Endodermal cell (in vitro differentiated cells): ENCODE measurements around the gene MBTD1. TPM values are rescaled to one million over a fixed set of nuclear protein-coding genes. Genes with fewer than 3 reads are reported as not detected.

Experiments used
- DNase-seq: peaks from one replicate; pipeline ENCODE4 v3.0.0-alpha.2; 2017
- H3K27ac ChIP-seq: 2 replicates; pipeline ENCODE4 v1.5.1; 2013; ENCODE audit warnings: mild to moderate bottlenecking, low read depth, low read length, moderate library complexity
- H3K27me3 ChIP-seq: 2 replicates; pipeline ENCODE4 v1.6.1; 2013; ENCODE audit warnings: mild to moderate bottlenecking, low read length, moderate library complexity; ENCODE audit not compliant: insufficient read depth, control insufficient read depth, poor library complexity, severe bottlenecking
- H3K36me3 ChIP-seq: 2 replicates; pipeline ENCODE4 v1.7.0; 2013; ENCODE audit warnings: mild to moderate bottlenecking, low read length, moderate library complexity; ENCODE audit not compliant: control insufficient read depth, insufficient read depth
- H3K4me1 ChIP-seq: one replicate; pipeline ENCODE4 v1.7.0; 2013; ENCODE audit warnings: low read length; ENCODE audit not compliant: control insufficient read depth, insufficient read depth
- H3K4me3 ChIP-seq: 2 replicates; pipeline ENCODE4 v1.5.1; 2013; ENCODE audit warnings: mild to moderate bottlenecking, low read length, moderate library complexity
- H3K9ac ChIP-seq: 2 replicates; pipeline ENCODE4 v1.6.1; 2013; ENCODE audit warnings: mild to moderate bottlenecking, low read length, moderate library complexity; ENCODE audit not compliant: poor library complexity, severe bottlenecking; ENCODE audit errors: extremely low read depth
- H3K9me3 ChIP-seq: 2 replicates; pipeline ENCODE4 v1.6.1; 2013; ENCODE audit warnings: mild to moderate bottlenecking, low read length, moderate library complexity; ENCODE audit not compliant: control insufficient read depth
- H3K27ac Mint-ChIP-seq: 2 replicates; pipeline ENCODE4 v1.8.0; 2020; ENCODE audit warnings: mixed read lengths
- H3K27me3 Mint-ChIP-seq: 2 replicates; pipeline ENCODE4 v1.8.0; 2021; ENCODE audit warnings: mild to moderate bottlenecking, mixed read lengths; ENCODE audit not compliant: insufficient read depth
- H3K36me3 Mint-ChIP-seq: 2 replicates; pipeline ENCODE4 v1.8.0; 2020; ENCODE audit warnings: low read depth, mixed read lengths
- H3K4me1 Mint-ChIP-seq: 2 replicates; pipeline ENCODE4 v1.8.0; 2020; ENCODE audit warnings: mixed read lengths
- H3K4me3 Mint-ChIP-seq: 2 replicates; pipeline ENCODE4 v1.8.0; 2020; ENCODE audit warnings: mild to moderate bottlenecking, moderate library complexity, mixed read lengths
- H3K9me3 Mint-ChIP-seq: 2 replicates; pipeline ENCODE4 v1.8.0; 2020; ENCODE audit warnings: mild to moderate bottlenecking, mixed read lengths
- WGBS, 2 experiments: methylation state at CpG; one replicate each; pipeline versions ENCODE4 v1.1.5 to v1.1.7; 2013; ENCODE audit warnings: missing lambda C conversion rate in 2 of 2, mixed read lengths in 1 of 2; ENCODE audit not compliant: insufficient coverage in 1 of 2, insufficient read length in 1 of 2; 5-methylcytosine and 5-hydroxymethylcytosine counted together
- total RNA-seq, 2 donors: library from RNA; stranded (reverse); fragmentation: NEBNext Ultra II Directional in 1 of 2; extraction: Animal tissue kit (Norgen Biotek cat#: 25700) in 1 of 2; gene quantifications; 2 replicates in 1 of 2; 3 replicates in 1 of 2; pipeline ENCODE4 v1.2.1, GENCODE V29; 2021
- TF ChIP-seq, protein P1 (sequence below): fragments of 200-600 bp; sonication (generic); conservative IDR thresholded peaks from 2 replicates; pipeline ENCODE4 v1.5.0; 2021; ENCODE audit warnings: antibody characterized with exemption, mild to moderate bottlenecking

The MBTD1 gene
- total RNA-seq, 2 donors from 2014 or later = 33.6 to 37.7 TPM

- H3K27me3 ChIP-seq = no peaks in the 10 kb centered on the region
- peaks cover 79% of the 10 kb centered on the region for H3K36me3 ChIP-seq
- Mint-ChIP-seq H3K36me3 (peaks cover 48% of the 10 kb centered on the region), H3K9me3 (no peaks in the 10 kb centered on the region), H3K27ac (no peak overlapping the region), H3K4me3 (no peak overlapping the region), H3K4me1 (no peaks in the 10 kb centered on the region), H3K27me3 (no peaks in the 10 kb centered on the region)
- no peak for DNase-seq
- no peak overlapping the region for H3K27ac ChIP-seq
- TF ChIP-seq, protein P1, sequence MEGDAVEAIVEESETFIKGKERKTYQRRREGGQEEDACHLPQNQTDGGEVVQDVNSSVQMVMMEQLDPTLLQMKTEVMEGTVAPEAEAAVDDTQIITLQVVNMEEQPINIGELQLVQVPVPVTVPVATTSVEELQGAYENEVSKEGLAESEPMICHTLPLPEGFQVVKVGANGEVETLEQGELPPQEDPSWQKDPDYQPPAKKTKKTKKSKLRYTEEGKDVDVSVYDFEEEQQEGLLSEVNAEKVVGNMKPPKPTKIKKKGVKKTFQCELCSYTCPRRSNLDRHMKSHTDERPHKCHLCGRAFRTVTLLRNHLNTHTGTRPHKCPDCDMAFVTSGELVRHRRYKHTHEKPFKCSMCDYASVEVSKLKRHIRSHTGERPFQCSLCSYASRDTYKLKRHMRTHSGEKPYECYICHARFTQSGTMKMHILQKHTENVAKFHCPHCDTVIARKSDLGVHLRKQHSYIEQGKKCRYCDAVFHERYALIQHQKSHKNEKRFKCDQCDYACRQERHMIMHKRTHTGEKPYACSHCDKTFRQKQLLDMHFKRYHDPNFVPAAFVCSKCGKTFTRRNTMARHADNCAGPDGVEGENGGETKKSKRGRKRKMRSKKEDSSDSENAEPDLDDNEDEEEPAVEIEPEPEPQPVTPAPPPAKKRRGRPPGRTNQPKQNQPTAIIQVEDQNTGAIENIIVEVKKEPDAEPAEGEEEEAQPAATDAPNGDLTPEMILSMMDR = no peak
- no peaks in the 10 kb centered on the region for H3K9me3 ChIP-seq
- 92 to 100% methylated on average over 2 to 5 of the region's 6 CpGs for WGBS, 2 experiments
- no peaks in the 10 kb centered on the region for H3K4me1 ChIP-seq
- H3K9ac ChIP-seq = no peak overlapping the region
- no peak overlapping the region for H3K4me3 ChIP-seq
These were observed 59.6 kb downstream of the MBTD1 start for GRCh38 chr17:51200295-51200694.

DNA sequence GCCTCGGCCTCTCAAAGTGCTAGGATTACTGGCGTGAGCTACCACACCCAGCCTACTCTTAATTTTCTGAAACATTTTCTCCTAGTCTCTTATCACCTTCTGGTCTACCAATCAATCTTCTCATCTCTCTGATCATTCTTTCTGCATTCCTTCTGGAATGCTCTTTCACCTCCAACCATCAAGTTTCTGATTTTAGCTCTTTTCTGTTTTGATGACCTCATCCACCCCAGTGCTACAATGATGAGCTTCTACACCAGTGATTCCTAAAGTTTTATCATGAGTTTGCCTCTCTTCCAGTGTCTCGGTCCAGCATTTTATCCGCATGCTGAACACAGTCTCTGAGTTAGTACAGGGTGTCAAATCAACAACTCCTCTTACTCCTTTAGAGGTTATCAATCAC is 62.1 kb downstream of the MBTD1 start:
- no peak overlapping the region for H3K9ac ChIP-seq
- Mint-ChIP-seq H3K9me3 (no peaks in the 10 kb centered on the region), H3K27ac (no peak overlapping the region), H3K4me3 (no peak overlapping the region), H3K4me1 (no peaks in the 10 kb centered on the region), H3K27me3 (no peaks in the 10 kb centered on the region), H3K36me3 (peaks cover 58% of the 10 kb centered on the region)
- H3K9me3 ChIP-seq = no peaks in the 10 kb centered on the region
- WGBS, 2 experiments = 94 to 95% methylated on average over 4 of the region's 4 CpGs
- TF ChIP-seq, protein P1 = no peak
- H3K27ac ChIP-seq = no peak overlapping the region
- H3K4me1 ChIP-seq = no peaks in the 10 kb centered on the region
- H3K27me3 ChIP-seq = no peaks in the 10 kb centered on the region
- no peak overlapping the region for H3K4me3 ChIP-seq
- H3K36me3 ChIP-seq = peaks cover 85% of the 10 kb centered on the region
- DNase-seq = no peak

- Histone ChIP-seq H3K9ac (no peak overlapping the region), H3K27ac (no peak overlapping the region), H3K36me3 (peaks cover 71% of the 10 kb centered on the region), H3K4me3 (no peak overlapping the region), H3K27me3 (no peaks in the 10 kb centered on the region), H3K4me1 (no peaks in the 10 kb centered on the region), H3K9me3 (no peaks in the 10 kb centered on the region)
- no peaks in the 10 kb centered on the region for H3K27me3 Mint-ChIP-seq
- TF ChIP-seq, protein P1 = no peak
- no peak for DNase-seq
- no peaks in the 10 kb centered on the region for H3K9me3 Mint-ChIP-seq
- H3K27ac Mint-ChIP-seq = no peak overlapping the region
- H3K4me3 Mint-ChIP-seq = no peak overlapping the region
- peaks cover 62% of the 10 kb centered on the region for H3K36me3 Mint-ChIP-seq
- H3K4me1 Mint-ChIP-seq = no peaks in the 10 kb centered on the region
- WGBS, 2 experiments = 88 to 96% methylated on average over 1 of the region's 2 CpGs
These were observed 68.0 kb downstream of the MBTD1 start for GRCh38 chr17:51191895-51192294.
